ENCODE results near the gene DNER.

Gene DNER

DNA sequence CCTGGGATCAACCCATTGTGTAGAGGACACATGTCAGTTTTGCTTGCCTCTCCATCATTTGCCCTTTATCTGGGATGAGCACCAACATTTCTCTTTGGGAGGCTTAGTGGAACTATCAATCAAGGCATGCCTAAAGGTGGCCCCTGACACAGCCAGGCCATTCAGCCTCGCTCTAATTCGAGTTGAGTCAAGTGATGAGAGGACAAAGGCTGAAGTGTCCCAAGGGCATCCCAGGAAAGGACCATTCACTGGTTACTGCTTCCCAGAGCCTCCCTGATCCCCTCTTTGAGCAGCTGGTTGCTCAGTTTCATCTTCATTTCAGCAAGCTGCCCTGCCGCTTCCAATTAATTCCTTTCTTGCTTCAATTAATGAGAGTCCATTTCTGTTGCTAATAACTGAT, 63.5 kb downstream of the DNER start:
- DNase-seq (ENCODE audit: low read depth), result no peak
- TF ChIP-seq POLR2A (IDR thresholded peaks at IDR 0.05; ENCODE audit: extremely low read depth, insufficient read length) (no peak), MYC (IDR thresholded peaks at IDR 0.05; ENCODE audit: low read depth, low read length) (no peak)
- TF ChIP-seq, protein P1, sequence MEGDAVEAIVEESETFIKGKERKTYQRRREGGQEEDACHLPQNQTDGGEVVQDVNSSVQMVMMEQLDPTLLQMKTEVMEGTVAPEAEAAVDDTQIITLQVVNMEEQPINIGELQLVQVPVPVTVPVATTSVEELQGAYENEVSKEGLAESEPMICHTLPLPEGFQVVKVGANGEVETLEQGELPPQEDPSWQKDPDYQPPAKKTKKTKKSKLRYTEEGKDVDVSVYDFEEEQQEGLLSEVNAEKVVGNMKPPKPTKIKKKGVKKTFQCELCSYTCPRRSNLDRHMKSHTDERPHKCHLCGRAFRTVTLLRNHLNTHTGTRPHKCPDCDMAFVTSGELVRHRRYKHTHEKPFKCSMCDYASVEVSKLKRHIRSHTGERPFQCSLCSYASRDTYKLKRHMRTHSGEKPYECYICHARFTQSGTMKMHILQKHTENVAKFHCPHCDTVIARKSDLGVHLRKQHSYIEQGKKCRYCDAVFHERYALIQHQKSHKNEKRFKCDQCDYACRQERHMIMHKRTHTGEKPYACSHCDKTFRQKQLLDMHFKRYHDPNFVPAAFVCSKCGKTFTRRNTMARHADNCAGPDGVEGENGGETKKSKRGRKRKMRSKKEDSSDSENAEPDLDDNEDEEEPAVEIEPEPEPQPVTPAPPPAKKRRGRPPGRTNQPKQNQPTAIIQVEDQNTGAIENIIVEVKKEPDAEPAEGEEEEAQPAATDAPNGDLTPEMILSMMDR (IDR thresholded peaks at IDR 0.05; ENCODE audit: low read depth, low read length), result no peak
- TF ChIP-seq, protein P2, sequence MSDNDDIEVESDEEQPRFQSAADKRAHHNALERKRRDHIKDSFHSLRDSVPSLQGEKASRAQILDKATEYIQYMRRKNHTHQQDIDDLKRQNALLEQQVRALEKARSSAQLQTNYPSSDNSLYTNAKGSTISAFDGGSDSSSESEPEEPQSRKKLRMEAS (IDR thresholded peaks at IDR 0.05; ENCODE audit: low read depth, low read length), result no peak
- H3K4me3 ChIP-seq (ENCODE audit: low read depth, low read length), result no peak overlapping the region

DNA sequence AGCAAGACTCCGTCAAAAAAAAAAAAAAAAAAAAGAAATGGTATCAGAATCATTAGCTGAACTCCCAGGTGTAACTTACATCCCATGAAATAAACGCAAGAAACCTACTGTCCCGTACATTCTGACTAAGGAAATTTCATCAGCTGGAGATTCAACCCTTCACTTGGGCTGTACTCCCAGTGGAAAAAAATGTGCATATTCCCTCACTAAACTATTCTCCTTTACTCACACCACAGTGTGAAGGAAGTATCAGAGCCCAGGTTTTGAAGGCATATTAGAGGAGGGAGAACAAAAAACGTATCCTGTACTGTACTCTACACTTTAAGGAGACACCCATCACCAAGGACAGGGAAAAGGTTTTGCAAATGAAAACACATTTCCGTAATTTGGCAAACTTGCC, 64.3 kb downstream of the DNER start:
- no peak overlapping the region for H3K4me3 ChIP-seq (ENCODE audit: low read depth, low read length)
- no peak for DNase-seq (ENCODE audit: low read depth)
- TF ChIP-seq, protein P2 (IDR thresholded peaks at IDR 0.05; ENCODE audit: low read depth, low read length), result no peak
- TF ChIP-seq, protein P1 (IDR thresholded peaks at IDR 0.05; ENCODE audit: low read depth, low read length), result no peak
- TF ChIP-seq POLR2A (IDR thresholded peaks at IDR 0.05; ENCODE audit: extremely low read depth, insufficient read length), result no peak
- no peak for TF ChIP-seq MYC (IDR thresholded peaks at IDR 0.05; ENCODE audit: low read depth, low read length)

DNA sequence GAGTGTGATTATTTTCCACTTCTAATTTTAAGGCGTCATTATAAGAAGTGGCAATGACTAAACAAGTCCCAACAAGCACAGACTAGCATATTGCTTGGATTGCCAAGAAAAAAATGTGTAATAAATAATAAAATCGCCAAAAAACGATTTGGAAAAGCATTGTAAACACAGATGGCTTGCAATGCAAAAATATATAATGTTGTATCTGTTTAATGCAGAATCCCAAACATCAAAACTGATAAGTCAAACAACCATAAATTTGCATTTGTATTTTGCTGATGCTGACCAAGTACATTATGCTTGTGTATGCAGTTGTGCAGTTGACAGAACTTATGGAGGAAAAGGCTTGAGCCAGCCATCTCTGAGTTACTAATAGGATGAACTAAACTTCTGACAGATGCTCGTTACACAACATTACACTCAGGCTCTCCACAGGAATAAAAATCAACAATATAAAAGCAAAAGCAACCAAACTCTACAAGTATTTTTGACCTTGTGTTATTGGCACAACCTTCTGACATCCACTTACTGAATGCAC, 68.1 kb downstream of the DNER start:
- DNase-seq (ENCODE audit: low read depth), result no peak
- TF ChIP-seq, protein P1 (IDR thresholded peaks at IDR 0.05; ENCODE audit: low read depth, low read length), result no peak
- no peak for TF ChIP-seq MYC (IDR thresholded peaks at IDR 0.05; ENCODE audit: low read depth, low read length)
- TF ChIP-seq POLR2A (IDR thresholded peaks at IDR 0.05; ENCODE audit: extremely low read depth, insufficient read length), result no peak
- TF ChIP-seq, protein P2 (IDR thresholded peaks at IDR 0.05; ENCODE audit: low read depth, low read length), result no peak
- H3K4me3 ChIP-seq (ENCODE audit: low read depth, low read length), result no peak overlapping the region

DNA sequence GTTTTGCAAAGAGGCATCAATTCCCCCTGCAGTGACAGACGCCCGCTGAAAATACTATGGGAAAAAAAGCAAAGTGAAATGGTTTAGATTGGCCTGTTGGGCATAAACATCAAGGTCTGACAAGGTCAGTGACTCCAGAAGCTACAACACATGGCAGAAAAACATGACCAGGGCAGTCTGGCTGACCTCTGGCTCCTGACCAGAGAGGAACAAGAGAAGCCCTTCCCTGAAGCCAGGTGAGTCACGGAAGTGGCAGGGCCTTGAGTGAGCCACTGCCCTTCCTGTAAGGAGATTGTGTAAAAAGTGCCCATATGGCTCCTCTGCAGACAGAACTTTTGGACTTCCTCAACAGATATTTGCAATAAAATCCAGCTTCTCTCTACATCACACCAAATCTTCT, 72.0 kb downstream of the DNER start:
- no peak overlapping the region for H3K4me3 ChIP-seq (ENCODE audit: low read depth, low read length)
- no peak for TF ChIP-seq MYC (IDR thresholded peaks at IDR 0.05; ENCODE audit: low read depth, low read length)
- no peak for TF ChIP-seq POLR2A (IDR thresholded peaks at IDR 0.05; ENCODE audit: extremely low read depth, insufficient read length)
- TF ChIP-seq, protein P2 (IDR thresholded peaks at IDR 0.05; ENCODE audit: low read depth, low read length), result no peak
- TF ChIP-seq, protein P1 (IDR thresholded peaks at IDR 0.05; ENCODE audit: low read depth, low read length), result no peak
- DNase-seq (ENCODE audit: low read depth), result no peak

DNA sequence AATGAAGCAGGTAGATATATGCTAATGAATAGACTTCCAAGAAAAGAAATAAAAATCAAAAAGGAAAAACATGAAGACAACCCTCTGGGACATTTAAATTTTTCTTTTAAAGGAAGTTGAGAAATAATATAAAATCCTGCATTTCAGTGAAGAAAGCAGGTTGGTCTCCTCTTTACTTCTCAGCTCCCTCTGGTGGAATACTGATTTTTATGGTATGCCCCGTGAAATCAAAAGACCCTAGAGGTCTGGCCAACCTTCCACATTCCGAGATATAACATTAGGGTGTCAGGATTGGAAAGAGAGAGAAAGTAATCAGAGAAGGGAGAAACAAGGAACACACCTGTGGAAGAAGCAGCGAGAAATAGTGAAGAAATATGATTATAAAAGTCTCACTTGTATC, 72.7 kb downstream of the DNER start:
- no peak overlapping the region for H3K4me3 ChIP-seq (ENCODE audit: low read depth, low read length)
- no peak for DNase-seq (ENCODE audit: low read depth)
- no peak for TF ChIP-seq POLR2A (IDR thresholded peaks at IDR 0.05; ENCODE audit: extremely low read depth, insufficient read length)
- TF ChIP-seq MYC (IDR thresholded peaks at IDR 0.05; ENCODE audit: low read depth, low read length), result no peak
- TF ChIP-seq, protein P2 (IDR thresholded peaks at IDR 0.05; ENCODE audit: low read depth, low read length), result no peak

DNA sequence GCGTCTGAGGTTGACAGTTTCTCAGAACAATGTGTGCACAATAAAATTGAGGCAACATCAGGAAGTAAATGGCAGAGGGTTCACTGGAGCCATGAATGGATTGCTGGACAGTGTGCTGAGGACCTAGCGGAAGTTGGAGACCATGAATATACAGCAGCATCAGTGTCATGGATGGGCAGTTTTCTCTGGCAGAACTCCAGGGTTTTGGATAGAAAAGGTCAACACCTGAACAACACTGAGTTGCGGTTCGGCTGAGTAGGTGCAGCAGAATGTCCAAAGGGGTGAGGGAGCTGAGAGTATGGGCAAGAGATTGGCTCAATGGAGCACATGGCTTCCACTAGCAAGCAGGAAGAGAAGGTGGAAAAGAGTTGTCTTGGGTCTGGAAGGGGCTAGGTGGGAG, 73.7 kb downstream of the DNER start:
- no peak for DNase-seq (ENCODE audit: low read depth)
- TF ChIP-seq, protein P1 (IDR thresholded peaks at IDR 0.05; ENCODE audit: low read depth, low read length), result no peak
- TF ChIP-seq, protein P2 (IDR thresholded peaks at IDR 0.05; ENCODE audit: low read depth, low read length), result no peak
- no peak for TF ChIP-seq MYC (IDR thresholded peaks at IDR 0.05; ENCODE audit: low read depth, low read length)
- no peak overlapping the region for H3K4me3 ChIP-seq (ENCODE audit: low read depth, low read length)

Data from NB4 (cell line).